ENCODE results near the gene ASB2. TPM values are rescaled to one million over a fixed set of nuclear protein-coding genes. Genes with fewer than 3 reads are reported as not detected.

Gene ASB2
- total RNA-seq, 1 experiment from 2014 or later, result not detected

- CTCF ChIA-PET, result interaction anchor here (0.9 to 3.7 kb wide), 2 partner anchors 16 kb away, joined by 4 to 18 read pairs; no protein-coding TSS in a partner anchor
Observed at GRCh38 chr14:93923626-93924025, 52.7 kb downstream of the ASB2 start.

More at GRCh38 chr14:93923626-93924025, 52.7 kb downstream of the ASB2 start:
- no peak for ATAC-seq
- H4K20me1 ChIP-seq (ENCODE audit: insufficient read depth), result no peaks in the 10 kb centered on the region
- H3K4me1 ChIP-seq (ENCODE audit: control insufficient read depth in 1 of 2, insufficient read depth in 2 of 2, low read length in 2 of 2), result no peaks in the 10 kb centered on the region
- no peaks in the 10 kb centered on the region for H3K27me3 ChIP-seq (ENCODE audit: insufficient read depth, low read length)
- no peak for DNase-seq (ENCODE audit: low read depth, low spot score)
- no peak overlapping the region for H3K9ac ChIP-seq (ENCODE audit: low read length)
- no peaks in the 10 kb centered on the region for H3K36me3 ChIP-seq (ENCODE audit: control insufficient read depth in 1 of 2, insufficient read depth in 2 of 2, low read length in 2 of 2)
- H3K4me2 ChIP-seq (ENCODE audit: low read length), result no peak overlapping the region
- H3K9me3 ChIP-seq (ENCODE audit: control insufficient read depth in 1 of 2, insufficient read depth in 1 of 2, low read depth in 1 of 2, low read length in 2 of 2), result no peaks in the 10 kb centered on the region; a peak in 1 of 4 replicates
- TF ChIP-seq SRF (IDR thresholded peaks at IDR 0.05; ENCODE audit: low read depth) (no peak), ZNF274 (IDR thresholded peaks at IDR 0.05; ENCODE audit: low read depth, low read length) (no peak), EGR1 (IDR thresholded peaks at IDR 0.05; ENCODE audit: low read depth) (no peak), POLR2AphosphoS5 (IDR thresholded peaks at IDR 0.05; ENCODE audit: low read depth, low read length) (no peak), MAX (IDR thresholded peaks at IDR 0.05) (no peak), EZH2phosphoT487 (IDR thresholded peaks at IDR 0.05; ENCODE audit: borderline replicate concordance) (no peak), CEBPB (IDR thresholded peaks at IDR 0.05; ENCODE audit: low read depth) (no peak), FOSL1 (IDR thresholded peaks at IDR 0.05; ENCODE audit: low read depth) (no peak), REST (IDR thresholded peaks at IDR 0.05; ENCODE audit: low read depth) (no peak), RAD21 (IDR thresholded peaks at IDR 0.05; ENCODE audit: low read depth) (no peak), YY1 (IDR thresholded peaks at IDR 0.05; ENCODE audit: extremely low read depth, insufficient replicate concordance, low read depth, low read length) (no peak)
- TF ChIP-seq, protein P1, sequence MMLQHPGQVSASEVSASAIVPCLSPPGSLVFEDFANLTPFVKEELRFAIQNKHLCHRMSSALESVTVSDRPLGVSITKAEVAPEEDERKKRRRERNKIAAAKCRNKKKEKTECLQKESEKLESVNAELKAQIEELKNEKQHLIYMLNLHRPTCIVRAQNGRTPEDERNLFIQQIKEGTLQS (IDR thresholded peaks at IDR 0.05), result no peak
- H3K4me3 ChIP-seq (replicated peaks in 1 of 2; ENCODE audit: low read depth in 1 of 2, low read length in 2 of 2), result no peak overlapping the region
- no peak overlapping the region for H2AFZ ChIP-seq (ENCODE audit: low read depth, low read length, poor library complexity, severe bottlenecking)
- RAD21 ChIA-PET (ENCODE audit: low non-redundant PET in 1 of 2, low total read pairs in 2 of 2, uncharacterized antibody in 2 of 2, unreplicated experiment in 2 of 2), result no interaction called here
- no peaks in the 10 kb centered on the region for H3K9me2 ChIP-seq (ENCODE audit: insufficient read depth)
- BruUV-seq (replicated peaks), result no TSS peak
- H3K79me2 ChIP-seq (ENCODE audit: insufficient read depth, low read length), result no peaks in the 10 kb centered on the region
- H3K27ac ChIP-seq (ENCODE audit: low read depth, low read length), result no peak overlapping the region
- POLR2A ChIA-PET, result no interaction called here
- intact Hi-C loops (cut with micrococcal nuclease), result no loop called here

Data from HCT116 (cell line).